Subcutaneous adipose tissue (tissue), 4 donors: ENCODE data around the gene LRRC49. TPM values are rescaled to one million over a fixed set of nuclear protein-coding genes. Genes with fewer than 3 reads are reported as not detected.

ENCODE experiments used
- CTCF ChIP-seq: fragments of 450-650 bp; IDR thresholded peaks from one replicate; pipeline ENCODE4 v1.5.1; 2016; ENCODE audit warnings: low read depth, mild to moderate bottlenecking, control low read depth, antibody characterized with exemption, moderate library complexity
- total RNA-seq, 4 donors: library from RNA; depleted of rRNA; stranded (reverse); fragments of >200 nt; gene quantifications; one replicate each; pipeline ENCODE4 v1.1.0, GENCODE V29; 2016

Gene LRRC49
- total RNA-seq, 4 donors from 2014 or later, result 3.2 to 8.8 (median 4.8) TPM

GRCh38 chr15:71084264-71084663 is 191.6 kb downstream of the LRRC49 start:
- no peak for TF ChIP-seq CTCF

- TF ChIP-seq CTCF, result no peak
These were observed 193.2 kb downstream of the LRRC49 start for GRCh38 chr15:71085809-71086208.

GRCh38 chr15:71088155-71088554 is 195.5 kb downstream of the LRRC49 start:
- TF ChIP-seq CTCF, result no peak

GRCh38 chr15:71088683-71089082 is 196.1 kb downstream of the LRRC49 start:
- TF ChIP-seq CTCF, result no peak

GRCh38 chr15:71089801-71090200 is 197.2 kb downstream of the LRRC49 start:
- TF ChIP-seq CTCF, result no peak

- no peak for TF ChIP-seq CTCF
These were observed 199.0 kb downstream of the LRRC49 start for GRCh38 chr15:71091601-71092000.

- no peak for TF ChIP-seq CTCF
These were observed 199.5 kb downstream of the LRRC49 start for GRCh38 chr15:71092056-71092600.
